Heart right ventricle (tissue), 16 donors: ENCODE results near the gene CSRP1. TPM values are rescaled to one million over a fixed set of nuclear protein-coding genes. Genes with fewer than 3 reads are reported as not detected.
"Not testable (repeated sequence)": the region's sequence is repeated elsewhere in the genome, so short reads cannot be mapped to it uniquely, and the experiment has no call there.

Source experiments
- ATAC-seq, 8 donors: fragments of 200-7000 bp; cut with Tn5 transposase; one replicate each; pipeline ENCODE4 v1.9.1; 2020; ENCODE audit warnings: mild to moderate bottlenecking in 8 of 8, moderate library complexity in 8 of 8, moderate number of reproducible peaks in 1 of 8
- DNase-seq, 2 donors: peaks; one replicate each; pipeline ENCODE4 v3.0.0-alpha.2; 2020
- H3K27ac ChIP-seq, 10 donors: fragments of 200-600 bp; sonication (generic) in 2 of 10; one replicate each; pipeline versions ENCODE4 v1.5.0 to v1.8.0; 2020 to 2022; ENCODE audit warnings: mild to moderate bottlenecking in 3 of 10
- H3K27me3 ChIP-seq, 7 donors: fragments of 200-600 bp; one replicate each; pipeline ENCODE4 v1.8.0; 2021 to 2022; ENCODE audit warnings: mild to moderate bottlenecking in 2 of 7
- H3K36me3 ChIP-seq, 9 donors: fragments of 200-600 bp; sonication (generic) in 1 of 9; one replicate each; pipeline versions ENCODE4 v1.5.0 to v1.8.0; 2020 to 2022; ENCODE audit warnings: mild to moderate bottlenecking in 2 of 9
- H3K4me1 ChIP-seq, 9 donors: fragments of 200-600 bp; sonication (generic) in 1 of 9; one replicate each; pipeline versions ENCODE4 v1.5.0 to v1.8.0; 2020 to 2022; ENCODE audit warnings: mild to moderate bottlenecking in 4 of 9
- H3K4me3 ChIP-seq, 10 donors: fragments of 200-600 bp; sonication (generic) in 2 of 10; one replicate each; pipeline versions ENCODE4 v1.5.0 to v1.8.0; 2020 to 2022; ENCODE audit warnings: mild to moderate bottlenecking in 7 of 10, moderate library complexity in 2 of 10
- H3K9me3 ChIP-seq, 11 donors: fragments of 200-600 bp in 10 of 11; sonication (generic) in 2 of 11; one replicate each; pipeline versions ENCODE4 v1.5.0 to v1.8.0; 2013 to 2022; ENCODE audit warnings: mild to moderate bottlenecking in 2 of 11, control low read depth in 1 of 11, moderate library complexity in 1 of 11
- WGBS, 2 donors: extraction: QIAGEN DNeasy Blood & Tissue Kit; methylation state at CpG; one replicate each; pipeline ENCODE4 v1.1.7; 2013; ENCODE audit warnings: inconsistent platforms in 1 of 2; 5-methylcytosine and 5-hydroxymethylcytosine counted together
- intact Hi-C, 10 donors: fragments of 100-400 bp; cut with DNase I; formaldehyde crosslinking; loops; one replicate each; pipeline versions ENCODE4 v1.11.1 to v1.14.2; 2022
- polyA plus RNA-seq, 2 donors: library from polyadenylated mRNA; stranded (reverse); fragments of 200-250 nt; gene quantifications; one replicate each; pipeline ENCODE4 v1.2.3, GENCODE V29; 2013
- total RNA-seq, 10 donors: library from RNA; stranded (reverse); fragmentation: NEBNext Ultra II Directional in 3 of 10; extraction: Animal tissue kit (Norgen Biotek cat#: 25700) in 3 of 10; gene quantifications; one replicate each; pipeline versions ENCODE4 v1.2.1 to v1.2.4, GENCODE V29; 2021 to 2023
- TF ChIP-seq, protein P1 (sequence below), 9 donors: fragments of 200-600 bp; sonication (generic) in 2 of 9; IDR thresholded peaks; one replicate each; pipeline versions ENCODE4 v1.5.0 to v1.8.0; 2021 to 2022; ENCODE audit warnings: antibody characterized with exemption in 9 of 9, mild to moderate bottlenecking in 5 of 9, moderate library complexity in 1 of 9
- donor health status: Arrhythmogenic right ventricular cardiomyopathy.
- donor health status: ischemic (EF 13 %, LVEDD 7.1; RV severe dilation, severe dysfunction).
- donor health status: healthy with polysubstance abuse.
- donor health status: DM: no; HTN: yes; CAD: no.
- donor health status: DM: no; HTN: no; CAD: no.
- donor health status: ischemic (EF 25% LVEDD 6.9; RV normal size, moderate dysfunction).
- donor health status: ischemic (EF 25% LVEDD 5.7; RV mildly dilated, moderate dysfunction).
- donor health status: healthy.
- donor health status: DM: yes; HTN: yes; CAD: no.
- donor health status: Ischemic cardiomyopathy.
- donor health status: ischemic (EF 35%, LVEDD 5.7; RV mildly dilated, moderate dysfunction).
- donor health status: nonischemic (EF 11% LVEDD 7.7; RV severe dilation, severe dysfunction).
- donor health status: DM: yes; HTN: yes; CAD: no.
- donor health status: PGD.
- donor health status: ischemic (EF 29% LVEDD 5.4; RV normal size, mild dysfunction).
- donor health status: nonischemic (EF 23%, LVEDD 6.1; RV moderate dilation, normal function).

The CSRP1 gene
- total and polyA plus RNA-seq, 12 donors: 48.1 to 104 (median 67.7) TPM

DNA sequence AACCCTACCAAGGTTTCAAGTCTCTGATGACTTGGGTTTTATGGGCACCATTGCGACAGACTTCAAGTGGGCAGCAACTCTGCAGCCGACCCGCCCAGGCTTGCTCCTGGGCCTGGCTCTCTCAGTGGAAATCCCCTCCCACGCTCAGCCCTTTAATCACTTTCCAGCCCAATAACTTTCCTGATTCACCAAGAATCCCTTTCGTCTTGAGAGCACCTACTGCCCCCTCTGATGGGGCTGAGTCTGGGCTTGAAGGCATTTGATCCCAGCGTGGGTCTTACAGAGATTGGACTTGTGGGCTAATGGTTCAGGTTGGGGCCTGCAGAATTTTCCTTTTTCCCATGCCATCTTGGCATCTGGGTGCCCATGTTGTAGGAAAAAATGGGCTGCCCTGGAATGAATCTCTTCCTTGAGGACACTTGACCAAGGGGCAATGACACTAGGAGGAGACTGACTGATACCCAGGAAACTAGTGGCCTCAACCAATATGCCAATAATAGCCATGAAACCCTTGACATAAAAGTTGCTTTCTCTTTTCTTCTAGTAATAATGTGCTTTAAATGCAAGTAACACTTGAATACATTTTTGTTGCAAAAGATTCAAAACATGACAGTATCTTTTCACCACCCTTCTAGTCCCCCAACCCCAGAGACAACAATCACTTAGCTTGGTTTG is 30.1 kb downstream of the CSRP1 start:
- Histone ChIP-seq H3K27me3 (peaks cover 0 to 7% (median 0%) of the 10 kb centered on the region in 7 donors), H3K27ac (no peak overlapping the region), H3K36me3 (no peaks in the 10 kb centered on the region), H3K4me3 (no peak overlapping the region), H3K9me3 (no peaks in the 10 kb centered on the region), H3K4me1 (peaks cover 9 to 29% (median 20%) of the 10 kb centered on the region in 9 donors)
- TF ChIP-seq, protein P1, sequence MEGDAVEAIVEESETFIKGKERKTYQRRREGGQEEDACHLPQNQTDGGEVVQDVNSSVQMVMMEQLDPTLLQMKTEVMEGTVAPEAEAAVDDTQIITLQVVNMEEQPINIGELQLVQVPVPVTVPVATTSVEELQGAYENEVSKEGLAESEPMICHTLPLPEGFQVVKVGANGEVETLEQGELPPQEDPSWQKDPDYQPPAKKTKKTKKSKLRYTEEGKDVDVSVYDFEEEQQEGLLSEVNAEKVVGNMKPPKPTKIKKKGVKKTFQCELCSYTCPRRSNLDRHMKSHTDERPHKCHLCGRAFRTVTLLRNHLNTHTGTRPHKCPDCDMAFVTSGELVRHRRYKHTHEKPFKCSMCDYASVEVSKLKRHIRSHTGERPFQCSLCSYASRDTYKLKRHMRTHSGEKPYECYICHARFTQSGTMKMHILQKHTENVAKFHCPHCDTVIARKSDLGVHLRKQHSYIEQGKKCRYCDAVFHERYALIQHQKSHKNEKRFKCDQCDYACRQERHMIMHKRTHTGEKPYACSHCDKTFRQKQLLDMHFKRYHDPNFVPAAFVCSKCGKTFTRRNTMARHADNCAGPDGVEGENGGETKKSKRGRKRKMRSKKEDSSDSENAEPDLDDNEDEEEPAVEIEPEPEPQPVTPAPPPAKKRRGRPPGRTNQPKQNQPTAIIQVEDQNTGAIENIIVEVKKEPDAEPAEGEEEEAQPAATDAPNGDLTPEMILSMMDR (IDR thresholded peaks at IDR 0.05): no peak
- no peak for DNase-seq
- intact Hi-C loops: loop anchor here in 1 of 10 donors (5.0 kb wide), 1 partner anchor 40 kb away; no protein-coding TSS in a partner anchor
- no peak for ATAC-seq
- 89 to 91% methylated on average over 6 of the region's 6 CpGs for WGBS, 2 donors

DNA sequence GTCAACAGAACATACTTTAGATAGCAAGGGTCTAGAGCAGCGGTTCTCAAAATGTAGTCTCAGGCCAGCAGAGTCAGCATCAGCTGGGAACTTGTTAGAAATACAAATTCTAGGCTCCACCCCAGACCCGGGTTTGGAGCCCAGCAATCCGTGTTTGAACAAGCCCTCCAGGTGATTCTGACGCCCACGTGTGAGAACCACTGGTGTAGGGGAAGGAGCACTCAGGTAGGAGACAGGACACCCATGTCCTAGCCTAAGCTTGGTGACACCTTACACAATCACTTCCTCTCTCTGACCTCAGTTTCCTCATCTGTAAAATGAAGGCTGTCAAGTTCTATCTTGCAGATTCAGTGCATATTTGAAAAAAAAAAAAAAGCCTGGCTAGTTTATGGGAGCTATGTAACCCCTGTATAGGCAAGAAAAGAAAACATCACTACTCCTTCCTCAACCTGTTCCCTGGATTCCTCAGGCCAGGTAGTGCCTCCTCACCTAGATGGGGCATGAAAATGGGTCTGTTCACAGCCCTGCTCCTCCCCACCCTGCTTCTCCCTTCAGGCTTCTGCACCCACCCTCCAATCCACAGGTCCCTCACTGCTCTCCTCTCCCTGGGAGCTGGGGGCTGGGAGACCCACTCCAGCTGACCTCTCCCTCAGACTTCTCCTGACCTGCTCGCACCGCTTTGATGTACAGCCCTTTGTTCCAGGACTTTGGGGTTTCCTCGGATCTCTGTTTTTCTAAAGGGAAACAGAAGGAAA is 30.8 kb downstream of the CSRP1 start:
- no peaks in the 10 kb centered on the region for H3K9me3 ChIP-seq
- intact Hi-C loops: loop anchor here in 1 of 10 donors (5.0 kb wide), 1 partner anchor 39 kb away; no protein-coding TSS in a partner anchor
- TF ChIP-seq, protein P1 (IDR thresholded peaks at IDR 0.05): no peak
- H3K27ac ChIP-seq: no peak overlapping the region
- 85 to 88% methylated on average over 8 of the region's 8 CpGs for WGBS, 2 donors
- peaks cover 2 to 23% (median 12%) of the 10 kb centered on the region in 9 donors for H3K4me1 ChIP-seq
- no peak overlapping the region for H3K4me3 ChIP-seq
- H3K36me3 ChIP-seq: no peaks in the 10 kb centered on the region
- DNase-seq (no peak), ATAC-seq (no peak)
- peaks cover 0 to 3% (median 0%) of the 10 kb centered on the region in 7 donors for H3K27me3 ChIP-seq

DNA sequence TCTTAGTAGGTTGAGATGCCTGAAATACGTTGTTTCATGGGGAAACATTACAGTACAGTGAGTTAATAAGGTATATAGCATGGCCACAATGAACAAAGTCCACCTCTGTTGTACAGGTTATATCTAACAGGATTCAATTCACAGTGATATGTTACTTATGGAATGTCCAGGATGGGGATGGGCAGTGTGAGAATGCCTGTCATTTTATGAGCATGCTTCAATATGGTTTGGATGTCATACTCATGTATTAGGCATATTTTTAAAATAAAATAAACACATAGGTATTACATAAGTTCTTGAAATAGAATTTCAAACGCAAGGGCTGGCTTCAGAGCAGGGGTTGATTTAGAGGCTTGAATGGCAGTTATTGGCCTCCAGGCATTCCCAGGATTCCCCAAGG is 31.8 kb downstream of the CSRP1 start:
- DNase-seq: no peak
- no peaks in the 10 kb centered on the region for H3K9me3 ChIP-seq

DNA sequence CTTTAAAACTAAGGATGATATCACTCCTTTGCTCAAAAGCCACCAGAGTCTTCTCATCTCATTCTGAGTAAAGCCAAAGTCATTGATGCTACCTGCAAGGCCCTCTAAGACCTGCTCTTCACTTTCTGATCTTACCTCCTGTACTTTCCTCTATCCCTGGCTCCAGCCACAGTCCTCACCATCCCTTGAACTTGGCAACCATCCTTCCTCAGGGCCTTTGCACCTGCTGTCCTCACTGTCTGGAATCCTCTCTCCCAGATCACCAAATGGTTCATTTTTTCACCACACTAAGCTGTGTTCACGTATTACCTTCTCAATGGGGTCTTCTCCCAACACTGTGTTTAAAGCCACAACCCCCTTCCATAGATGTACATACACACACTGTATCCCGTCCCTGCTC is 33.6 kb downstream of the CSRP1 start:
- TF ChIP-seq, protein P1 (IDR thresholded peaks at IDR 0.05): no peak
- no peaks in the 10 kb centered on the region for H3K9me3 ChIP-seq
- H3K27me3 ChIP-seq: peaks cover 0 to 27% (median 0%) of the 10 kb centered on the region in 7 donors
- intact Hi-C loops: no loop called here
- no peak overlapping the region for H3K4me3 ChIP-seq
- 96 to 98% methylated on average over 2 of the region's 2 CpGs for WGBS, 2 donors
- ATAC-seq (no peak), DNase-seq (no peak)
- H3K27ac ChIP-seq: no peak overlapping the region
- H3K36me3 ChIP-seq: no peaks in the 10 kb centered on the region
- H3K4me1 ChIP-seq: peaks cover 0 to 19% (median 8%) of the 10 kb centered on the region in 9 donors

More for the DNA sequence above, 31.8 kb downstream of the CSRP1 start:
- Histone ChIP-seq H3K27me3 (peaks cover 0 to 9% (median 0%) of the 10 kb centered on the region in 7 donors), H3K4me1 (peaks cover 0 to 14% (median 3%) of the 10 kb centered on the region in 9 donors), H3K27ac (no peak overlapping the region), H3K4me3 (no peak overlapping the region), H3K36me3 (no peaks in the 10 kb centered on the region)
- ATAC-seq: no peak
- intact Hi-C loops: loop anchor here in 1 of 10 donors (5.0 kb wide), 1 partner anchor 38 kb away; no protein-coding TSS in a partner anchor
- TF ChIP-seq, protein P1 (IDR thresholded peaks at IDR 0.05): no peak
- 76 to 82% methylated on average over 2 of the region's 2 CpGs for WGBS, 2 donors

DNA sequence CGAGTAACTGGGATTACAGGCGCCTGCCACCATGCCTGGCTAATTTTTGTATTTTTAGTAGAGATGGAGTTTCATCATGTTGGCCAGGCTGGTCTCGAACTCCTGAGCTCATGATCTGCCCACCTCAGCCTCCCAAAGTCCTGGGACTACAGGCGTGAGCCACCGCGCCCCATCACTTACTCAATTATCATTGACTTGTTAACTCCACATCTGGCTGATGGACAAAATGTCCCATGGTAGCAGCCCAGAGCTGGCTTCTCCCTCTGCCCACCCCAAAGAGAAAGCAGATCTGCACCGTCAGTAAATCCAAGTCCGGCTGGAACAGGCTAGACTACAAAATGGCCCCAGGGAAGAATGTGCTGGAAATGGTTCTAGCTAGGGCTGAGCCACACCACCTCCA is 34.6 kb downstream of the CSRP1 start:
- ATAC-seq, DNase-seq, H3K9me3 ChIP-seq, H3K4me3 ChIP-seq, intact Hi-C loops, H3K36me3 ChIP-seq: not testable (repeated sequence)
- Histone ChIP-seq H3K27ac (peak overlapping the region in 2 of 10 donors; percentile 19 to 36), H3K27me3 (peaks cover 0 to 29% (median 0%) of the 10 kb centered on the region in 7 donors), H3K4me1 (peaks cover 0 to 24% (median 9%) of the 10 kb centered on the region in 9 donors)
- WGBS, 2 donors: 96 to 97% methylated on average over 8 of the region's 8 CpGs
